GM23248 (cell line): Measurements from ENCODE around the gene BCL2. TPM values are rescaled to one million over a fixed set of nuclear protein-coding genes. Genes with fewer than 3 reads are reported as not detected.

Source experiments
- DNase-seq: peaks from one replicate; pipeline ENCODE4 v3.0.0-alpha.2; 2015
- H2AFZ ChIP-seq: fragments of 200-600 bp; sonication (generic); 2 replicates; pipeline ENCODE4 v1.6.1; 2016; ENCODE audit warnings: antibody characterized with exemption
- H3F3A ChIP-seq: fragments of 200-600 bp; sonication (generic); 2 replicates; pipeline ENCODE4 v1.6.1; 2016; ENCODE audit warnings: mild to moderate bottlenecking, antibody characterized with exemption, mixed run types; ENCODE audit not compliant: insufficient read depth
- H3K27ac ChIP-seq: fragments of 200-600 bp; sonication (generic); 2 replicates; pipeline ENCODE4 v1.5.1; 2016; ENCODE audit warnings: mild to moderate bottlenecking
- H3K27me3 ChIP-seq: fragments of 200-600 bp; sonication (generic); replicated peaks from 2 replicates; pipeline ENCODE4 v1.6.1; 2016; ENCODE audit warnings: mild to moderate bottlenecking; ENCODE audit not compliant: insufficient read depth
- H3K36me3 ChIP-seq: fragments of 200-600 bp; sonication (generic); 2 replicates; pipeline ENCODE4 v1.6.1; 2016; ENCODE audit warnings: low read depth, mild to moderate bottlenecking
- H3K4me1 ChIP-seq: fragments of 200-600 bp; sonication (generic); 2 replicates; pipeline ENCODE4 v1.6.1; 2016; ENCODE audit warnings: mild to moderate bottlenecking; ENCODE audit not compliant: insufficient read depth
- H3K4me2 ChIP-seq: fragments of 200-600 bp; sonication (generic); one replicate; pipeline ENCODE4 v1.6.1; 2016; ENCODE audit warnings: mild to moderate bottlenecking; ENCODE audit not compliant: unreplicated experiment
- H3K4me3 ChIP-seq: fragments of 200-600 bp; sonication (generic); 2 replicates; pipeline ENCODE4 v1.5.1; 2016; ENCODE audit warnings: mild to moderate bottlenecking
- H3K79me2 ChIP-seq: fragments of 200-600 bp; sonication (generic); 2 replicates; pipeline ENCODE4 v1.6.1; 2016; ENCODE audit warnings: mild to moderate bottlenecking; ENCODE audit not compliant: insufficient read depth
- H3K9ac ChIP-seq: fragments of 200-600 bp; sonication (generic); 2 replicates; pipeline ENCODE4 v1.6.1; 2016; ENCODE audit warnings: mild to moderate bottlenecking
- H3K9me2 ChIP-seq: fragments of 200-600 bp; sonication (generic); 2 replicates; pipeline ENCODE4 v1.6.1; 2016; ENCODE audit warnings: mixed run types, mild to moderate bottlenecking, moderate library complexity; ENCODE audit not compliant: insufficient read depth
- H3K9me3 ChIP-seq: fragments of 200-600 bp; sonication (generic); one replicate; pipeline ENCODE4 v1.6.1; 2017; ENCODE audit warnings: low read depth
- H4K20me1 ChIP-seq: fragments of 200-600 bp; sonication (generic); 2 replicates; pipeline ENCODE4 v1.6.0; 2016; ENCODE audit not compliant: insufficient read depth
- EZH2 ChIP-seq: fragments of 200-600 bp; sonication (generic); IDR thresholded peaks from 2 replicates; pipeline ENCODE4 v1.6.1; 2018; ENCODE audit warnings: antibody characterized with exemption, mild to moderate bottlenecking; ENCODE audit not compliant: insufficient read depth, poor library complexity, severe bottlenecking
- EZH2phosphoT487 ChIP-seq: fragments of 200-600 bp; sonication (generic); IDR thresholded peaks from 2 replicates; pipeline ENCODE4 v1.6.1; 2018; ENCODE audit warnings: antibody characterized with exemption, moderate library complexity, mild to moderate bottlenecking, low read depth; ENCODE audit not compliant: insufficient read depth
- WGBS, 2 experiments: methylation state at CpG; one replicate each; pipeline ENCODE4 v1.1.6; 2015 to 2017; ENCODE audit warnings: low lambda C conversion rate in 2 of 2, low coverage in 1 of 2; ENCODE audit errors: missing lambda C conversion rate in 2 of 2; 5-methylcytosine and 5-hydroxymethylcytosine counted together
- in situ Hi-C: fragments of 300-500 bp; cut with MboI; formaldehyde crosslinking; loops from 2 replicates; pipeline ENCODE4 v1.15.0; 2020
- polyA plus RNA-seq: library from polyadenylated mRNA; unstranded; fragments of >200 nt; fragmentation: Nextera tagmentation; extraction: Ambion mirVana; gene quantifications from 2 replicates; pipeline ENCODE4 v1.2.1, GENCODE V29; 2016
- total RNA-seq: library from RNA; depleted of rRNA; stranded (reverse); fragments of >200 nt; shearing (Covaris generic); gene quantifications from 2 replicates; pipeline ENCODE4 v1.2.3, GENCODE V29; 2014

BCL2 gene
- total and polyA plus RNA-seq, 2 experiments from 2014 or later: 0.30 to 1.5 TPM

DNA sequence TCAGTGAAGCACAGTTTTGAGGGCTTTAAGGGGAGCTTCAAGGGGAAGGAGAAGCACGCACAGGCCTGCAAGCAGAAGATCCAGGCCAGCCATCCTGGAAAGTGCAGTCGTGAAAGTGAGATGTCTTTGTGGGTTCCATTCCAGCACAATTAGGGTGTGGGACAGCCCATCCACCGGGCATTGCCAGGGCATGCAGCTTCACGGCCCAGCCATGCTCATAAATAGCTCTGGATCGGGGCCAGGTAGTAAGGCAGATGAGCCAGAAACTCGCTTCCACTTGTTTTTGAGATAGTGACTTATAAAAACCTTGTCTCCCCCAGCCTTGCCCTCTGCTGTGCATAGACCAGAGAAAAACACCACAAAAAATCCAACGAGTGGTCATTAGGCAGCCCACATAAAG, 26.5 kb upstream of the BCL2 start:
- H3K9me3 ChIP-seq: no peaks in the 10 kb centered on the region
- no peaks in the 10 kb centered on the region for H4K20me1 ChIP-seq
- H2AFZ ChIP-seq: no peak overlapping the region
- DNase-seq: peak; percentile 64
- no peaks in the 10 kb centered on the region for H3K9me2 ChIP-seq
- H3K27ac ChIP-seq: no peak overlapping the region; the same call in 1 of the 2 replicates
- no peaks in the 10 kb centered on the region for H3K27me3 ChIP-seq
- no peak for TF ChIP-seq EZH2
- TF ChIP-seq EZH2phosphoT487: no peak
- H3K9ac ChIP-seq: no peak overlapping the region
- H3K4me1 ChIP-seq: no peaks in the 10 kb centered on the region
- H3F3A ChIP-seq: peaks cover 3% of the 10 kb centered on the region; the same call in 1 of the 2 replicates
- H3K4me3 ChIP-seq: no peak overlapping the region
- in situ Hi-C loops: no loop called here
- H3K36me3 ChIP-seq: peaks cover 38% of the 10 kb centered on the region
- H3K4me2 ChIP-seq: no peak overlapping the region
- H3K79me2 ChIP-seq: peaks cover 7% of the 10 kb centered on the region; the same call in 1 of the 2 replicates
- WGBS, 2 experiments: 21 to 25% methylated on average over 7 of the region's 7 CpGs

DNA sequence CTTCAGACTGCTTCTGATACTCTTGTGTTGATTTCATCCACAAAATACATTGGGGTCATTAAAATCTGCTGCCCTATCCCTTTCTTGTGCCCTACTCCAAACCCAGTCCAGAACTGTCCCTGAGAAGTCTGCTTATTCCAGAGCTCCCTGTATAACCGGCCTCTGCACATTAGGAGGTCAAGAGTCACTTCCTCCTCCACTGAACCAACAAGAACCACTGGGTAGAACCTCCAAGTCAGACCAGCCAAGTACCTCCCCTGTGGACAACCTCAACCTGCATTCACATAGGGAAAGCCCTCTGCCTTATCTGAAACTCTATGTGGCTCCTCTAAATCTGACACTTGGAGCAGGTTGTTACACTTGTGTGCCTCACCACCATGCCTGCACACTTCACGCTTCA, 25.3 kb upstream of the BCL2 start:
- no peak overlapping the region for H3K4me2 ChIP-seq
- H3K9me2 ChIP-seq: no peaks in the 10 kb centered on the region
- DNase-seq: no peak
- no peaks in the 10 kb centered on the region for H3K9me3 ChIP-seq
- WGBS, 2 experiments: 87 to 89% methylated on average over 2 of the region's 2 CpGs
- H3K27ac ChIP-seq: no peak overlapping the region
- no peak overlapping the region for H3K4me3 ChIP-seq
- peaks cover 11% of the 10 kb centered on the region; the same call in 1 of the 2 replicates for H3F3A ChIP-seq
- H3K9ac ChIP-seq: no peak overlapping the region
- H3K4me1 ChIP-seq: no peaks in the 10 kb centered on the region
- H3K79me2 ChIP-seq: peaks cover 7% of the 10 kb centered on the region; the same call in 1 of the 2 replicates
- in situ Hi-C loops: no loop called here
- no peak overlapping the region for H2AFZ ChIP-seq
- no peak for TF ChIP-seq EZH2phosphoT487
- TF ChIP-seq EZH2: no peak
- H3K36me3 ChIP-seq: peaks cover 39% of the 10 kb centered on the region
- no peaks in the 10 kb centered on the region for H4K20me1 ChIP-seq
- no peaks in the 10 kb centered on the region for H3K27me3 ChIP-seq

DNA sequence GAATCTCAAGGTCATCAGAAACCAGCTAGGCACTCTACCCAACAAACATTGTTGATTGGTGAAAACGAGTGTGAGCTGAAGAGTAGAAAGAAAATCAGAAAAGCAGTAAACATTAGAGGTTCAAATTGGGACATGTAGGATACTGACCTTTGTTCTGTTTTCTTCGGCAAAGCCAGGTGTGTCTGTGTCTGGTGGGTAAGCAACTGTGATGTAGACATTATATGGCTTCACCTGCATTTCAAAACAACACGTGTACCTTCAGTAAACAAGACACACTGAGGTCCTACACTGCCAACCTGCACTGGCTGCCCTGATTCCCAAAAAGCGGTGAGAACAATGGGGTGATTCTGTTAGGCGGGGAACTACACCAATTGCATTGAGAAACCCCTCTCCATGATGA, 24.7 kb upstream of the BCL2 start:
- no peaks in the 10 kb centered on the region for H3K27me3 ChIP-seq
- H3K27ac ChIP-seq: no peak overlapping the region
- peaks cover 34% of the 10 kb centered on the region for H3K36me3 ChIP-seq
- no peak overlapping the region for H3K4me2 ChIP-seq
- H2AFZ ChIP-seq: no peak overlapping the region
- in situ Hi-C loops: no loop called here
- H3K4me1 ChIP-seq: no peaks in the 10 kb centered on the region
- H3K9me3 ChIP-seq: no peaks in the 10 kb centered on the region
- peaks cover 15% of the 10 kb centered on the region; the same call in 1 of the 2 replicates for H3F3A ChIP-seq
- DNase-seq: no peak
- H3K79me2 ChIP-seq: peaks cover 7% of the 10 kb centered on the region; the same call in 1 of the 2 replicates
- H3K9me2 ChIP-seq: no peaks in the 10 kb centered on the region
- no peak overlapping the region for H3K4me3 ChIP-seq
- no peak for TF ChIP-seq EZH2
- TF ChIP-seq EZH2phosphoT487: no peak
- no peaks in the 10 kb centered on the region for H4K20me1 ChIP-seq
- H3K9ac ChIP-seq: no peak overlapping the region
- WGBS, 2 experiments: 95 to 96% methylated on average over 4 to 5 of the region's 5 CpGs

DNA sequence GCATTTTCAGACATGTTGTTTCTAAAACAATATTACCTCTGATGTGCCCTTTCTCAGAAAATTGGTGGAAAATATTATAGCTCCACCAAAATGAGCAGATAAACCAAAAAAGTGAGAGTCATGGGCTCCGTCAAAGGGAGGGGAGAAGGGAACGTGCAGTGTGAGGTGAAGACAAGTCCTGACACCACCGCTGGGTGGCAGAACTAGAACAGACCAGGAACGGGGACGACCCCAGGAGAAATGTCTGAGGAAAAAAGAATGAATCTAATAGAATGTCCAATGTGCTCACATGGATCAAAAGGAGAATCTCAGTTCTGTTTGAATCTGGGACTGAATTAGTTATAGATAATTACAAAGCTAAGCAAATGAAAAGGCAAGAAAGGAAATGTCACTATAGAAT, 22.6 kb upstream of the BCL2 start:
- no peaks in the 10 kb centered on the region for H3K9me3 ChIP-seq
- no peak overlapping the region for H3K27ac ChIP-seq
- DNase-seq: peak; percentile 37
- no peak overlapping the region for H3K9ac ChIP-seq
- peaks cover 35% of the 10 kb centered on the region for H3F3A ChIP-seq
- H3K9me2 ChIP-seq: no peaks in the 10 kb centered on the region
- no peak for TF ChIP-seq EZH2phosphoT487
- TF ChIP-seq EZH2: no peak
- WGBS, 2 experiments: 54 to 59% methylated on average over 5 of the region's 5 CpGs
- no peaks in the 10 kb centered on the region for H3K27me3 ChIP-seq
- no peak overlapping the region for H2AFZ ChIP-seq
- no peak overlapping the region for H3K4me3 ChIP-seq
- in situ Hi-C loops: no loop called here
- H3K79me2 ChIP-seq: peaks cover 7% of the 10 kb centered on the region; the same call in 1 of the 2 replicates
- H3K4me2 ChIP-seq: no peak overlapping the region
- H3K36me3 ChIP-seq: peaks cover 51% of the 10 kb centered on the region
- peaks cover 2% of the 10 kb centered on the region; the same call in 1 of the 2 replicates for H3K4me1 ChIP-seq
- H4K20me1 ChIP-seq: no peaks in the 10 kb centered on the region

DNA sequence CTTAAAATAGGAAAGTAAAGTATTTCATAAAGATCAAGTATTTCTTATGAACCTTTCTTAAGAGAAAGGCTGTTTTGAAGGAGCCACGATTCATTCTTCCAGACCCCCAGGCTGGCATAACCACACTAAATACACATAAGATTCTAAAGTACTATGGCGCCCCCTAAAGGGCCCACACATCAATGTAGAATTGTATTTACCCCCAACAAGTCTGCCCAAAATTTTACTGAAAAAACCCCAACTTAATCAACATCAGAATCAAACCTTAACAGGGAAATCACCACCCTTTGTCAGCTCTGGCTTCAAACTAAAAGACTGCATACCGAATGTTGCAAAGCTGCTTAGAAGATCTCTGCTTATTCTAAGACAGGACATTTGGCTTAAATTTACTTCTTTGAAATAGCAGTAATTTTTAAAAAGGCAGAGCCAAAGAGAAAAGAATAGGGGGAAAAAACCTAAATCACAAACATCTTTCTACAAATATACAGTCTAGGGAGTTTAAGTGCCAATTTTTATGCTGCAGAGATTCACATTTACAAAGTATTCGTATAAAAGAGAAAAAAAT, 20.4 kb upstream of the BCL2 start:
- in situ Hi-C loops: no loop called here
- DNase-seq: peak; percentile 68
- H3K4me1 ChIP-seq: peaks cover 14% of the 10 kb centered on the region

More for the DNA sequence above, 20.4 kb upstream of the BCL2 start:
- peaks cover 49% of the 10 kb centered on the region for H3F3A ChIP-seq
- TF ChIP-seq EZH2phosphoT487: no peak
- TF ChIP-seq EZH2: no peak
- no peaks in the 10 kb centered on the region for H3K9me2 ChIP-seq
- no peaks in the 10 kb centered on the region for H3K79me2 ChIP-seq
- H4K20me1 ChIP-seq: no peaks in the 10 kb centered on the region
- WGBS, 2 experiments: 3 to 6% methylated on average over 4 of the region's 4 CpGs
- peaks cover 53% of the 10 kb centered on the region for H3K36me3 ChIP-seq
- H3K27ac ChIP-seq: no peak overlapping the region
- no peaks in the 10 kb centered on the region for H3K27me3 ChIP-seq
- H3K4me3 ChIP-seq: no peak overlapping the region
- H3K4me2 ChIP-seq: no peak overlapping the region
- H3K9me3 ChIP-seq: no peaks in the 10 kb centered on the region
- no peak overlapping the region for H2AFZ ChIP-seq
- no peak overlapping the region for H3K9ac ChIP-seq
